Gastroesophageal sphincter (tissue), 4 donors: ENCODE results near the gene WNK4. TPM values are rescaled to one million over a fixed set of nuclear protein-coding genes. Genes with fewer than 3 reads are reported as not detected.

Source experiments
- ATAC-seq: fragments of 150-250 bp; one replicate; pipeline ENCODE4 v1.9.1; 2016; ENCODE audit warnings: mild to moderate bottlenecking, moderate library complexity
- H3K27ac ChIP-seq, 4 donors: fragments of 200-600 bp; sonication (generic) in 3 of 4; 1 replicate in 3 of 4; 2 replicates in 1 of 4; pipeline ENCODE4 v1.5.1; 2016 to 2019
- H3K27me3 ChIP-seq: fragments of 200-600 bp; sonication (generic); one replicate; pipeline ENCODE4 v1.5.1; 2019
- H3K36me3 ChIP-seq, 2 donors: fragments of 200-600 bp; sonication (generic); one replicate each; pipeline ENCODE4 v1.5.1; 2019; ENCODE audit warnings: control low read depth in 1 of 2
- H3K4me1 ChIP-seq, 3 donors: fragments of 200-600 bp; sonication (generic); 1 replicate in 2 of 3; 2 replicates in 1 of 3; pipeline ENCODE4 v1.5.1; 2016 to 2019; ENCODE audit warnings: control low read depth in 2 of 3
- H3K4me3 ChIP-seq, 2 donors: fragments of 200-600 bp; sonication (generic); one replicate each; pipeline ENCODE4 v1.5.1; 2019; ENCODE audit warnings: mild to moderate bottlenecking in 1 of 2, moderate library complexity in 1 of 2
- H3K9me3 ChIP-seq, 3 donors: fragments of 200-600 bp; sonication (generic); one replicate each; pipeline ENCODE4 v1.5.1; 2017 to 2019; ENCODE audit warnings: control low read depth in 2 of 3
- CTCF ChIP-seq, 4 experiments: fragments of 200-600 bp in 2 of 4; fragments of 450-650 bp in 2 of 4; sonication (generic) in 1 of 4; IDR thresholded peaks; one replicate each; pipeline ENCODE4 v1.5.1; 2017 to 2019; ENCODE audit warnings: antibody characterized with exemption in 4 of 4, mild to moderate bottlenecking in 2 of 4, moderate library complexity in 2 of 4
- EP300 ChIP-seq: sonication (generic); formaldehyde crosslinking; IDR thresholded peaks from one replicate; pipeline ENCODE4 v1.6.1; 2017; ENCODE audit warnings: antibody characterized with exemption, mild to moderate bottlenecking
- POLR2A ChIP-seq, 2 donors: fragments of 450-650 bp; IDR thresholded peaks; one replicate each; pipeline ENCODE4 v1.6.1; 2017; ENCODE audit warnings: antibody characterized with exemption in 2 of 2, mild to moderate bottlenecking in 2 of 2, moderate library complexity in 1 of 2
- POLR2AphosphoS5 ChIP-seq: sonication (generic); formaldehyde crosslinking; IDR thresholded peaks from one replicate; pipeline ENCODE4 v1.6.1; 2017; ENCODE audit warnings: antibody characterized with exemption
- WGBS, 2 donors: methylation state at CpG; one replicate each; pipeline ENCODE4 v1.1.5; 2018; ENCODE audit warnings: low coverage in 1 of 2; 5-methylcytosine and 5-hydroxymethylcytosine counted together
- total RNA-seq, 4 donors: library from RNA; depleted of rRNA; stranded (reverse); fragments of >200 nt; gene quantifications; one replicate each; pipeline ENCODE4 v1.1.0, GENCODE V29; 2016

The WNK4 gene
- total RNA-seq, 4 donors from 2014 or later, result 0.78 to 6.7 (median 1.6) TPM

DNA sequence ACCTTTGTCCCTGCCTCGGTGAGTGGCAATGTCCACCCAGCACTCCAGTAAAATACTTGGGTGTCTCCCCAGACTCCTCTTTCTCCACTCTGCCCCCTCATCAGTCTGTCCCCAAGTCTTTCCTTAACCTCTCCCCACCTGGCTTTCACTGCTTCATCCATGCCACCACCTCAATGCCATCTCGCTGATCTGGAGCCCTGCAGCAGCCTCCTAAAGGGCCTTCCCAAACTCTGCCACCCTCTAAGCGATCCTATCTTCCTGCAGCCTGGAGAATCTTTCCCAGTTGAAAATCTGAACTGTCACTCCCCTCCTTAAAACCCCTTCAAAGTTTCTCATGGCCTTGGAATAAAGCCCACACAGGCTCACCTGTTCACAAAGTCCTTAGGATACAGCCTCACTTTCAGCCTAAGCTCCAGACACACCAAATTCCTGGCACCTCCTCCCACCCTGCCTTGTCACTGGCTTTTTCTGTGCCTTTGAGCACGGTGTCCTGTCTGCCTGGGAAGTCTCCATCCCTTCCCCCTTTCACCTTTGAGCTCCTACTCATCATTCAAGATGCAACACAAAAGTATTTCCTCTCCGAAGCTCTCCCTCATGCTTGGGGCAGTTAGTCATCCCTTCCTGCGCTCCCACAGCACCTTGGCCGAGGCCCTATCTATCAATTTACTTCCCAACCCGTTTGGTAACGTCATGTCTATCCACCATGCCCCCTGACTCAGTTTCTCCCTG is 2.8 kb downstream of the WNK4 start:
- Histone ChIP-seq H3K4me3 (no peak overlapping the region), H3K36me3 (peaks cover 0 to 16% of the 10 kb centered on the region in 2 donors), H3K4me1 (peaks cover 0 to 61% (median 6%) of the 10 kb centered on the region in 3 donors), H3K27me3 (peaks cover 58% of the 10 kb centered on the region), H3K9me3 (no peaks in the 10 kb centered on the region), H3K27ac (no peak overlapping the region)
- ATAC-seq, result no peak
- TF ChIP-seq EP300, result no peak
- no peak for TF ChIP-seq POLR2A (IDR thresholded peaks at IDR 0.05)
- no peak for TF ChIP-seq POLR2AphosphoS5
- no peak for TF ChIP-seq CTCF (IDR thresholded peaks at IDR 0.05)
- WGBS, 2 donors, result 25 to 43% methylated on average over 5 to 6 of the region's 9 CpGs

DNA sequence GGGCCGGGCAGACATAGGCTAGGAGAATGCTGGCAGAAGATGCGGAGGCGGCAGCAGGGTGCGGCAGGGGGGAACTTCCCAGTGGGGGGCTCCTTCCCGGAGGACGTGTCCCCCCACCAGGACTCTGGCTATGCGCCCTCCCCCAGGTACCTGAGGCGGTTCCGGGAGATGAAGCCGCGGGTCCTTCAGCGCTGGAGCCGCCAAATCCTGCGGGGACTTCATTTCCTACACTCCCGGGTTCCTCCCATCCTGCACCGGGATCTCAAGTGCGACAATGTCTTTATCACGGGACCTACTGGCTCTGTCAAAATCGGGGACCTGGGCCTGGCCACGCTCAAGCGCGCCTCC is 3.4 kb downstream of the WNK4 start:
- TF ChIP-seq CTCF (IDR thresholded peaks at IDR 0.05) (no peak), POLR2AphosphoS5 (no peak), EP300 (no peak), POLR2A (IDR thresholded peaks at IDR 0.05) (no peak)
- no CpG with 5 or more reads among the region's 22 CpGs for WGBS, 2 donors
- H3K36me3 ChIP-seq, result peaks cover 0 to 11% of the 10 kb centered on the region in 2 donors
- H3K27me3 ChIP-seq, result peaks cover 58% of the 10 kb centered on the region
- no peak for ATAC-seq
- no peak overlapping the region for H3K27ac ChIP-seq
- H3K4me1 ChIP-seq, result peaks cover 0 to 61% (median 6%) of the 10 kb centered on the region in 3 donors
- no peaks in the 10 kb centered on the region for H3K9me3 ChIP-seq
- no peak overlapping the region for H3K4me3 ChIP-seq

DNA sequence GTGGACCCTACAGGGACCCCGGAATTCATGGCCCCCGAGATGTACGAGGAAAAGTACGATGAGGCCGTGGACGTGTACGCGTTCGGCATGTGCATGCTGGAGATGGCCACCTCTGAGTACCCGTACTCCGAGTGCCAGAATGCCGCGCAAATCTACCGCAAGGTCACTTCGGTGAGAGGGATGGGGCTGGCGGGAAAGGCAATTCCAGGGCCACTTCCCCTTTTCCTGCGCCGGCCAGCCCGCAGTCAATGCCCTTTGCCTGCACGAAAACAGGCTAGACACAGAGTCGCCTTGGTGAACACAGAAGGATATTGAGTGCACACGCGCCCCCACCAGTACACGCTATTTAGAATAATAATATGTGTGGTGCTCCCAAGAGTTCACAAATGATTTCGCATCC is 4.0 kb downstream of the WNK4 start:
- WGBS, 2 donors, result 28 to 49% methylated on average over 20 to 23 of the region's 25 CpGs
- Histone ChIP-seq H3K27ac (no peak overlapping the region), H3K4me1 (peaks cover 0 to 61% (median 6%) of the 10 kb centered on the region in 3 donors), H3K27me3 (peaks cover 58% of the 10 kb centered on the region), H3K9me3 (no peaks in the 10 kb centered on the region), H3K4me3 (no peak overlapping the region), H3K36me3 (peaks cover 0 to 5% of the 10 kb centered on the region in 2 donors)
- no peak for ATAC-seq
- TF ChIP-seq EP300 (no peak), POLR2AphosphoS5 (no peak), POLR2A (IDR thresholded peaks at IDR 0.05) (no peak)

GRCh38 chr17:42784811-42785592 is 4.6 kb downstream of the WNK4 start:
- Histone ChIP-seq H3K27ac (no peak overlapping the region), H3K27me3 (peaks cover 58% of the 10 kb centered on the region), H3K4me3 (no peak overlapping the region), H3K9me3 (no peaks in the 10 kb centered on the region), H3K4me1 (peaks cover 0 to 55% (median 6%) of the 10 kb centered on the region in 3 donors), H3K36me3 (no peaks in the 10 kb centered on the region)
- TF ChIP-seq CTCF (IDR thresholded peaks at IDR 0.05) (no peak), POLR2AphosphoS5 (no peak)
- ATAC-seq, result no peak
- 12 to 48% methylated on average over 8 to 10 of the region's 52 CpGs for WGBS, 2 donors

DNA sequence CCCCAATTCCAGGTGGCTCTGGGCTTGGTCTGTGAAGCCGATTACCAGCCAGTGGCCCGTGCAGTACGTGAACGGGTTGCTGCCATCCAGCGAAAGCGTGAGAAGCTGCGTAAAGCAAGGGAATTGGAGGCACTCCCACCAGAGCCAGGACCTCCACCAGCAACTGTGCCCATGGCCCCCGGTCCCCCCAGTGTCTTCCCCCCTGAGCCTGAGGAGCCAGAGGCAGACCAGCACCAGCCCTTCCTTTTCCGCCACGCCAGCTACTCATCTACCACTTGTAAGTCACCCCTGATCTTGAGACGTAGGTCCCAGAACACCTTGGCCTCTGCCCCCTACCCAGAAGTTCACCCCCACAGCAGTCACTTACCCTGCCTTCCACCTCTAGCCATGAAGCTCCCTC is 6.9 kb downstream of the WNK4 start:
- WGBS, 2 donors, result 78 to 95% methylated on average over 2 to 4 of the region's 11 CpGs
- Histone ChIP-seq H3K4me1 (peaks cover 0 to 32% (median 2%) of the 10 kb centered on the region in 3 donors), H3K36me3 (no peaks in the 10 kb centered on the region), H3K27me3 (peaks cover 37% of the 10 kb centered on the region), H3K27ac (no peak overlapping the region), H3K4me3 (no peak overlapping the region), H3K9me3 (no peaks in the 10 kb centered on the region)
- TF ChIP-seq POLR2AphosphoS5 (no peak), POLR2A (IDR thresholded peaks at IDR 0.05) (no peak)
- no peak for ATAC-seq

- Histone ChIP-seq H3K4me1 (peaks cover 0 to 9% (median 0%) of the 10 kb centered on the region in 3 donors), H3K4me3 (no peak overlapping the region), H3K27me3 (no peaks in the 10 kb centered on the region), H3K9me3 (no peaks in the 10 kb centered on the region), H3K36me3 (peaks cover 0 to 26% of the 10 kb centered on the region in 2 donors), H3K27ac (no peak overlapping the region)
- TF ChIP-seq POLR2A (IDR thresholded peaks at IDR 0.05) (no peak), EP300 (no peak), CTCF (IDR thresholded peaks at IDR 0.05) (no peak), POLR2AphosphoS5 (no peak)
- no peak for ATAC-seq
- 62 to 74% methylated on average over 2 of the region's 2 CpGs for WGBS, 2 donors
These were observed 11.5 kb downstream of the WNK4 start for GRCh38 chr17:42791948-42792347.
